ENCODE measurements around the gene CDK14.

CDK14 gene

GRCh38 chr7:90595801-90596670 is at the start of gene CDK14:
CDK14 (plus strand) TSS chr7:90596321; CDS start chr7:90596628, 307 bp downstream.
- peak in 47 of 51 donors; percentile 29 to 84 (median 58) for DNase-seq

- DNase-seq: no peak
These were observed 45.1 kb upstream of the CDK14 start for GRCh38 chr7:90551036-90551435.

- no peak for DNase-seq
These were observed 43.6 kb upstream of the CDK14 start for GRCh38 chr7:90552521-90552920.

GRCh38 chr7:90560730-90561129 is 35.4 kb upstream of the CDK14 start:
- DNase-seq: no peak

- DNase-seq: no peak
These were observed 32.8 kb upstream of the CDK14 start for GRCh38 chr7:90563286-90563685.

- no peak for DNase-seq
These were observed 31.7 kb upstream of the CDK14 start for GRCh38 chr7:90564455-90564854.

GRCh38 chr7:90568213-90568612 is 27.9 kb upstream of the CDK14 start:
- DNase-seq: no peak

- no peak for DNase-seq
These were observed 26.8 kb upstream of the CDK14 start for GRCh38 chr7:90569368-90569767.

GRCh38 chr7:90570373-90570959 is 25.7 kb upstream of the CDK14 start:
- no peak for DNase-seq

GRCh38 chr7:90574146-90574819 is 21.8 kb upstream of the CDK14 start:
- DNase-seq: no peak

GRCh38 chr7:90574820-90575187 is 21.3 kb upstream of the CDK14 start:
- DNase-seq: no peak

GRCh38 chr7:90579181-90579688 is 16.9 kb upstream of the CDK14 start:
- no peak for DNase-seq

- no peak for DNase-seq
These were observed 16.1 kb upstream of the CDK14 start for GRCh38 chr7:90580051-90580450.

GRCh38 chr7:90582164-90582563 is 14.0 kb upstream of the CDK14 start:
- DNase-seq: no peak

GRCh38 chr7:90584378-90584777 is 11.7 kb upstream of the CDK14 start:
- no peak for DNase-seq

- no peak for DNase-seq
These were observed 10.0 kb upstream of the CDK14 start for GRCh38 chr7:90586091-90586490.

- no peak for DNase-seq
These were observed 8.4 kb upstream of the CDK14 start for GRCh38 chr7:90587766-90588165.

- no peak for DNase-seq
These were observed 4.1 kb upstream of the CDK14 start for GRCh38 chr7:90592033-90592432.

- no peak for DNase-seq
These were observed 2.9 kb upstream of the CDK14 start for GRCh38 chr7:90593205-90593604.

GRCh38 chr7:90594751-90595317 is 1.3 kb upstream of the CDK14 start:
- peak in 7 of 51 donors; percentile 4 to 22 (median 11) for DNase-seq

- peak in 4 of 51 donors; percentile 13 to 46 (median 36) for DNase-seq
These were observed 750 bp upstream of the CDK14 start for GRCh38 chr7:90595342-90595800.
